Measurements from ENCODE around the gene SPA17. TPM values are rescaled to one million over a fixed set of nuclear protein-coding genes. Genes with fewer than 3 reads are reported as not detected.

The SPA17 gene
- 1 to 10 TPM; 2.3 to 5.5 (median 2.8) TPM for polyA plus RNA-seq

DNA sequence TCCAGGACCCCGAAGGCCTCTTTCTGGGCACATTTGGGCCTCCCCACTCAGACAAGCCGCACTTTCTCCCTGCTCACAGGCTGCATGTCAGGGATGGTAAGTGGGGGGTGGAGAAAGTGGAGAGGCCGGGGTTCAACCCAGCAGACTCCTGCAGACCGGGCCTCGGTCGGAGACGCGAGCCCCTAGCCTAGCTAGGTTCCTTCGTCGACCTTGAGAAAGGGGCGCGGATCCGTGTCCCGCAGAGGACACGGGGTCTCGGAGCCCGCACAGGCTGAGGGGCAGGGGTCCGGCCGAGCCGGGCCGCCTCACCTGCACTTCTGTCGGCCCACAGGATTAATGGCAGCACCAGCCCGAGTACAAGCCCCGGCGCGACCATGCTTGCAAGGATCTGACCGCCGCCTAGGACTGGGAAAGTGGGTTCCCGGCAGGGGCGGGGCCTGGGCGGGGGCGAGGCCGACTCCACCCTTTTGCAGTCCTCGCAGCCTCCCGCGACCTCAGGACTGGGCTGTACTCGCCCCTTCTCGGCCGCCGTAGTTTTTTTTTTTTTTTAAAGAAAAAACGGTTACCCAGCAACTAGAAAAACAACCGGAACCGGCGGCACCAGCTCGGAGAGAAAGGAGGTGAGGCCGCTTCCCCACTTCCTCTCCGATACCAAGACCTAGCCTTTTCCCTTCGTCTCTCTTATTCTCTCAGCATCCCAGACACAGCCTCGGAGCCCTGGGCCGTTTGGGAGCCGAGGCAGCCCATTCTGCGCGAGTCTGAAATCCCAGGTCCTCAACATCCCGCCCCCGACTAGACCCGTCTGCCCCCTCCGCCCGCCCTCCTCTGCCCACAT, at the start of gene SPA17, which contains the start of gene SIAE:
Gene SPA17 (plus strand): TSS at position 572 of the 835 bp plus-strand sequence. CDS start 1,361 bp downstream, outside the sequence.
Gene SIAE (minus strand): TSS at position 407 of the 835 bp plus-strand sequence. CDS start 31 bp downstream, at position 376.
- WGBS, 3 donors = 0% methylated on average over 57 to 58 of the region's 58 CpGs
- peak within 1 kb of the TSS; percentile 86 for H3K27ac ChIP-seq (ENCODE audit: low read depth, low read length)

DNA sequence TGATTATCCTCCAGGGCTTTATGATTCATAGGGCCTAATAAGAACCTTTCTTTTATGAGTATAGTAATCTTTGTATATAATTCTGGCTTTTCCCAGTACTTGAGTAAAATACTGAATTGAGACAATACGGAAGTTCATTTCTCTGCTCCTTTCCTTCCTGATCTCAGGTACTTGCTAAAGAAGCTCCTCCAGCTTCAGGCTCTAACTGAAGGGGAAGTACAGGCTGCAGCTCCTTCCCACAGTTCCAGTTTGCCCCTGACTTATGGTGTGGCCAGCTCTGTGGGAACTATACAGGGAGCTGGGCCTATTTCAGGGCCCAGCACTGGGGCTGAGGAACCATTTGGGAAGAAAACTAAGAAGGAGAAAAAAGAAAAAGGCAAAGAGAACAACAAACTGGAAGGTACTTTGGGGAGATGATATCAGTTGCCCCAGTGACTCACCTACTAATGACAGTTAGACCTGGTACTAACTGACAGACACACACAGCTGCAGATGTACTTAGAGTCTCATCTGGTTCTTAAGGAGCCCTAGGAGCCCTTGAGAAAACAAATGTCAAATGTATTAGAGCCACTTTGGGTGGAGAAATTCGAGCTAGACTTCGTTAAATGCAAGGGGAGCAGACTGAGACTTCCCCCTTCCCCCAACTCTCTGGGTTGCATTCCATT, 48.1 kb upstream of the SPA17 start:
- WGBS, 3 donors = 84 to 97% (median 89%) methylated on average over 3 of the region's 3 CpGs
- H3K27ac ChIP-seq (ENCODE audit: low read depth, low read length) = no peak overlapping the region

DNA sequence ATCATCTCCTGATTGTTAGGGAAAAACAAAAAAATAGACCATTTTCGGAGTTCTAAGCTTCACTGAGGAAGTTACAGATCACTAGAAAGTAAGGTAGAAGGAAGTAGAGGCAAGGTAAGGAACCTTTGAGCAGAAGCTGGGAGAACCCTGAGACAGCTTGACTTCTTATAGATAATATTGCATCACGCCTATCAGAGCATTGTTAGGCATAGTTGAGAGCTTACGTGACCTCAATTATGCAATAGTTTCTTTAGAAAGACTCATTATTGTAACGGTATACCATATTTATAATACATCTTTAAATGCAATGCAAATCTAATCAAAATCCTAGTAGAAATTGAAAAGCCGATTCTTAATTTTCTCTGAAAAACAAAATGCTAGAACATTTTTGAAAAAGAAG, 46.2 kb upstream of the SPA17 start:
- no peak overlapping the region for H3K27ac ChIP-seq (ENCODE audit: low read depth, low read length)
- WGBS, 3 donors = 67 to 92% (median 77%) methylated on average over 5 of the region's 5 CpGs

DNA sequence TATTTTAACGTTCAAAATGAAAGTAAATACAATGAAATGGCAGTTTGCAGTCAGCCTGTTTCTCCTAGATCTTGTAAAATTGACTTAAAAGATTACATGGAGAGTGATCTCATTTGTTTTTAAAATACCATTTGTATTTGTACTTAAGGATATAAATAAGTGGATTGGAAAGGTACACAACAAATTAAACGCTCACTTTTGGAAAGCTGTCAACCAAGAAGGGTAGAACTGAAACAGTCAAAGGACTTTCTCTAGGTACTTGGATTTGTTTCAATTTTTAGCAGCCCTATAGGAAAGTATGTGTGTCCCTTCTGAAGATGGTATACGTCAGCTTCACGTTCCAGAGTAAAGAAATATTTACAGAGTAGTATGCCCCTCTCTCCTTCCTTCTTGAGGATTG, 43.7 kb upstream of the SPA17 start:
- WGBS, 3 donors = 74 to 94% (median 91%) methylated on average over 4 of the region's 4 CpGs
- H3K27ac ChIP-seq (ENCODE audit: low read depth, low read length) = no peak overlapping the region

DNA sequence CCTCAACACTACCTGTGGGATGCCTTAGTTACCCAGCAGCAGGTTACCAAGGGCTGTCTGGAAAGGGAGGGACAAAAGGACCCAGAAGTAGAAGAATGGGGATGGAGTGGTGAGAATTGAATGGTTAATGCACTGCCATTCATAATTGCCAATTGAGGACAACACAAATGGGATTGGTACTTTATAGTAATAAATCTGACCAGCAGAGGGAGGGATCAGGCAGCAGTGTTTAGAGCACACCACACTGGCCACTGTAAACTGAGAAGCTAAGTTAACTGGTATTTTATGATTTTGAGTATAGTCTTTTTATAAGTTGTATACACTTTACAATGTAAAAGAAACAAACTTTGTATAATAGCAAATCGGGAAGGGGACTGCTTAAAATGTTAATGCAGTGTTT, 40.3 kb upstream of the SPA17 start:
- 90 to 95% (median 95%) methylated on average over 1 of the region's 1 CpG for WGBS, 3 donors
- H3K27ac ChIP-seq (ENCODE audit: low read depth, low read length) = no peak overlapping the region

DNA sequence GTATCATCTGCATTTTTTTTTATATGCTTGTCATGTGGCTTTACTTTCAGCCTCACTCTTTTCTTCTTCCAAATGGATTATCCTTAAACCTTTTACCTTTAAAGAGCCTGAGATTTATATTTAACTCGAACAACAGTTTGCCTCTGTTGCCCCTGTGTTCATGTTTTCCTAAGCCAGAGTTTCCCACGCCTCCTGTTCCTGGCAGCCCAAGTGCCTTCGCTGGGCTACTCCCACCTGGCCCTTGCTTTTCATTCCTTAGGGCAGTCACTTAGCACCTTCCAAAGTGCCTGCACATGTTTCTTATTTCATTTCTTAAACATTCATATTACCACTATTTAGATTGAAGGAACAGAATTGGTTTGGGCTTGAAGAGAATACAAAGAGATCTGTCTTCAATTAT, 37.8 kb upstream of the SPA17 start:
- H3K27ac ChIP-seq (ENCODE audit: low read depth, low read length) = no peak overlapping the region
- whole genome bisulfite sequencing, 3 donors = 59 to 89% (median 76%) methylated on average over 3 of the region's 3 CpGs

DNA sequence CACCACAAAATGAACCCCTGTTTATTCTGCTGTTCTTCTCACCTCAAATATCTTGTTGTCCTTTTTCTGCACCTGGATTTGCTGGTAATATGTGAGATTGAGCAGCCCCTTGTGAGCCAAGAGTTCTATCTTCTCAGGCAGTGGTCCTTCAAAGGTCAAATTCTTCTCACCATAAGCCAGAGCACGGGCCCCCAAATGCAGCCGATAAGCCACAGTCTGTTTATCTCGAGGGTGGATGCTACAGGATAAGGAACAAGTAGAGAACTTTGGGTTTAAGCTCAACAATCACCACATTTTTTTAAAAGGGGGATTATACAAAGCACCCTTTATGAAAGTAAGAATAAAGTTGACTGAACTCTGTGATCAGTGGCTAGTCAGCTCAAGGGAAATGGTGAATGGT, 35.2 kb upstream of the SPA17 start:
- WGBS, 3 donors = 81 to 92% (median 87%) methylated on average over 3 of the region's 3 CpGs
- H3K27ac ChIP-seq (ENCODE audit: low read depth, low read length) = no peak overlapping the region

DNA sequence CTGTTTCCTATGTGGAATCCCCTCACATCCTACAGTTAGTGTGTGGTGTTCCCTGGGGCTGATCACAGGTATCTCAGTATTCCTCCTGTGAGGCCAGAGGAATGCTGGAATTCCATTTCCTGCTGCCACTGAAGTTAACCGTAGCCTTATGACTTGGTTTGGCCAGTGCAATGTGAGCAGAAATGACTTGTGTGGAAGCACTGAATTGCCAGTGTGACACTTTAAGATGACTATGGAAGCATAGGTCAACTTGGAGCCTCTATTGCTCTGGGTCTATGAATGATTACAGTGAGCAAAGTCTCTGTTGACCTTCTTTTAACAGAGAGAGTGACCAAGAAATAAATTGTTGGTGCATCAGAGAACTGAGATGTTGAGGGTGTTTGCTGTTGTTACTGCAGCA, 34.5 kb upstream of the SPA17 start:
- H3K27ac ChIP-seq (ENCODE audit: low read depth, low read length) = no peak overlapping the region
- 81 to 89% (median 84%) methylated on average over 1 of the region's 1 CpG for WGBS, 3 donors

DNA sequence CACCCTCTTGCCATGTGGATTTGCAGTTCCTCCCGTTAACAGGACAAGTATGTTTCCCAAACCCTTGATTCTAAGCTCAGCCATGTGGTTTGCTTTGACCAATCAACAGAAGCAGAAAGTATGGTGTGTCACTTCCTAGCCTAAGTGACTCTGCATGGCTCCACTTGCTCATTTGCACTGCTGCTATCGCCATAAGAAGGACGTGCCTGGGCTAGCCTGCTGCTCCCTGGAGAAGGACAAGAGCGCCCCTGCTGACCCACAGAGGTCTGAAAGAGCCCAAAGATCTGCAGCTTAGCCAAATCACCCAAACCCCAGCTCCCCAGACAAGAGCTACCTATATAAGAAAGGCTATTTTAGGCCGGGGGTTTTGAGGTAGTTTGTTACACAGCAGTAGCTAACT, 33.0 kb upstream of the SPA17 start:
- no peak overlapping the region for H3K27ac ChIP-seq (ENCODE audit: low read depth, low read length)
- 84 to 97% (median 90%) methylated on average over 5 of the region's 5 CpGs for WGBS, 3 donors

DNA sequence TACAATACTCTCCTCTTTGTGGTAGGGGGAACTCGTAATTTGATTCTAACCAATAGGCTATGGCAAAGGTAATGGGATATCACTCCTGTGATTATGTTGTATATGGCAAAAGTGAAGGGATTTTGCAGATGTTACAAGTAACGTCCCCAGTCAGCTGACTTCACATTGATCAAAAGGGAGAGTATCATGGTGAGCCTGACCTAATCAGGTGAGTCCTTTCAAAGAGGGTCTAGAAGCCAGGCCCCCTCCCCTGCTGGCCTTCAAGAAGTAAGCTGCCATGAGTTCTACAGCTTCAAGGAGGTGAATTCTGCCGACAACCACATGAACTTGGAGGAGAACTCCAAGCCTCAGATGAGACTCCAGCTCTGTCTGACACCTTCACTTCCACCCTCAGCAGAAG, 31.1 kb upstream of the SPA17 start:
- no peak overlapping the region for H3K27ac ChIP-seq (ENCODE audit: low read depth, low read length)
- 90 to 95% (median 93%) methylated on average over 3 of the region's 3 CpGs for WGBS, 3 donors

DNA sequence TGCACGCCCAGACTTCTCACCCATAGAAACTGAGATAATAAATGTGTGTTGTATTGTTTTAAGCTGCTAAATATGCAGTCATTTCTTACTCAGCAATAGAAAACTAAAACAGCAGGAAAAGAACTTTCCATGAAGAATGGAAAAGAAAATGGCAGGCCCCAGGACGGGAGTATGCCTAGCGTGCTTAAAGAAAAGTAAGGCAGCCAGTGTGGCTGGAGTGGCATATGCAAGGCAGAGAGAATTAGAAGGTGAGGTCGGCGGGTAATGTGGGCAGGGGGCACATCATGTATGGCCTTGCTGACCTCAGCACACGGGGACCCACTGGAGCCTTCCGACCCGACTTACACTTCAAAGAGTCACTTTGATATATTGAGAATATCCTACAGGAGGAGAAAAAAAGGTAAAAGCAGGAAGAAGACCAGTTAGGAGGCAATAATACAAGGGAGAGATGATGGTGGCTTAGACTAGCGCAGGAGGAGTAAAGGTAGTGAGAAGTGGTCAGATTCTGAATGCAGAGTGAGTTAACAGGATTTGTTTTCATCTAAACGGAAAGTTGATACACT, 30.6 kb upstream of the SPA17 start:
- 80 to 91% (median 87%) methylated on average over 10 of the region's 10 CpGs for WGBS, 3 donors
- no peak overlapping the region for H3K27ac ChIP-seq (ENCODE audit: low read depth, low read length)

DNA sequence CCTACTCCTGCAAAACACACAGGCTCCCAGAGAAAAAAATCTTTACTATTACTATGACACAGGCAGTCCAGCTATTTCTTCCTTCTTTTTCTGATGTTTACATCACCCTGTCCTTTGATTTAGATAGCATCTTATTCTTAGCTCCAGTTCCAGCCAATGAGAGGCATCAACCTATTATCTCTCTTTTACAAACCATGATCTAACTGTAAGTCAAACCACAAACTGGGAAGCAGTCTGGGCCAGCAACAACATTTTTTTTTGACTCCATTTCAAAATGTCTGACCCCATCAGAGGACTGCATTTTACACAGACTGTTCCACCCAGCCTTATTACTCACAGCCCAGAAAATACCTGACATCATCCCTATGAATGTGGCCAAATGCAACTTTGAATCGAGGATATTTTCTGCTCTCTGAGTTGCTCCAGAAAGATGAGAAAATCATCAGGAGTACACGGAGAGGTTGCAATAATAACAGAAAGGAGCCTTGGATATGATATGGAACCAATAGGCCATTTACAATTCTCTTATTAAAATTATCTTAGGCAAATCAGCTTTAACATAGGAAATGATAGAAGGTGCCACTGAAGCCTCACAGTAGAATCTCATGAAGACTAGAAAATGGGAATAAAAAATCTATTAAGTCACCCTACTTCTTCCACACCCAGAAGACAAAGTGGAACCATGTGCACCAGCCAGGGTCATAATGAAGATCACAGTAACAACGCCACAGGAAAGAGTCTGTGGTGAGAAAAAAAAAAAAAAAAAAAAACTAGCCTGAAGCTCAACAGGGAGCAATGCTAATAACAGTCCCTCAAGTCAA, 29.9 kb upstream of the SPA17 start:
- 27 to 42% (median 31%) methylated on average over 3 of the region's 3 CpGs for WGBS, 3 donors

DNA sequence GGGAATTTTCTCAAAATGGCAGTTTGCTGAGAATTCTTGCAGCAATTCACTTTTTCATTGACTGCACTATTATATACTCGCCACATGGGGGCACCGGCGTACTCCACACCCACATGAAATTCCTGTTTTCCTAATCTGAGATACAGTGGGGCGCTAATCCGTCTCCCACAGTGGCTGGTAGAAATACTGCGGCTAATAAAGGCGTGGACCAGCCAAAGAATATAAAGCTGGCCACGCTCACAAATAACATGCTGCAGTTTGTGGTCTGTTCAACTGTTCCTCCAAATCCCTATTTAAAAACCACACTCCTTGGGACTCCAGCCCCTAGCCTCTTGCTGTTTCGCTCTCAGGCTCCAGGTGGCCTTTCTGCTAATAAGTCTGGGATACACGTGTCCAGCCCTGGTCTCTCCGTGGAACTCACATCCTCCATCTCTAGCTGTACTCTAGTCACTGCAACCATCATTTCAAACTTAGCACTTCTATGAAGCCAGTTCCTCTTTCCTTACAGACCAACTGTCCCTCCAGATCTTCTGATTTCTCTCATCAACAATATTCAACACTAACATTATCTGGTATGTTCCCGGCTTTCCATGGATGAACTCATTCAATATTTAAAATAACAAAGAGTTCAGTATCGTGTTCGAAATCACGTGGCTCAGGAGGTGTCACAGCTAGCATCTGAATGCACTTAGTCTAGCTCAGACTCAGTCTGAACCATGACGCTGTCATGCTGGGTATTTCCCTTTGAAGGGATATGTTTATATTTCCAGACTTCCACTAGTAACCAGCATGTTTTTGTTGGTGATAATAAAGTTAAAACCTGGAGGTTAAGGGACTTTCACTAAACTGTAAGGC, 29.1 kb upstream of the SPA17 start:
- H3K27ac ChIP-seq (ENCODE audit: low read depth, low read length) = no peak overlapping the region
- WGBS, 3 donors = 18 to 28% (median 26%) methylated on average over 16 of the region's 16 CpGs

More for the DNA sequence above, 29.9 kb upstream of the SPA17 start:
- no peak overlapping the region for H3K27ac ChIP-seq (ENCODE audit: low read depth, low read length)

DNA sequence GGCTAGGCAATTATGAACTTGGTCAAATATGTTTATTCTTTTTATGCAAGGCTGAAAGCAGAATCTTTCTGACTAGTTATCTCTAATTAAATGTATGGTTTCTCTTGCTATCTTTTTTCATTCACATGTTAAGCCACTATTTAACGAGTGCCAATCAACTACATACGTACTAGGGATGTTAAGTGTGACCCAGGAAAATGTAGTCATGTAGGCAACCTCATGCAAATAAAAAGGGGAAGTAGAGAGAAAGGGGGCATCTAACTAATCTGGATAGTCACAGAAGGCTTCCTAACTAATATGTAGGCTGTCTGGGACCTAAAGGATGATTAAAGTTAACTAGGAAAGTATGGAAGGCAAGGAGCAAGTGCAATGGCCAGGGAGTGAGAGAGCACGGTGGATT, 27.6 kb upstream of the SPA17 start:
- 79 to 85% (median 82%) methylated on average over 3 of the region's 3 CpGs for WGBS, 3 donors
- no peak overlapping the region for H3K27ac ChIP-seq (ENCODE audit: low read depth, low read length)

DNA sequence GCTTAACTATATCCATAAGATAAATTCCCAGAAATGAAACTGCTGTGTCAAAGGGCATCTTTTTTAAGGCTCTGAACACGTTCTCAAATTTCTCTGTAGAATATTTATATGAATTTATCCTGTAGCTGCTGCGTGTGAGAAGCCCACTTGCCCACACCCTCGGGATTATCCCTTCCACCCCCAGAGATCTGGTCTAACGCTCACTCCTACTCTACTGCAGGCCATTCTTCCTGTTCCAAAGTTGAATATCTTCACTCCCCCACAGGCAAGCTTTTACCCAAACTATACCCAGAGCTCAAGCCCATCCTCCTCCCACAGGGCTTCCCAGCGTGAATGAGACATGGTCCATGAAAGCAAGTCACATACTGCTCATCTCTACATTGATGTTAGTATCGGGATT, 25.1 kb upstream of the SPA17 start:
- 71 to 81% (median 79%) methylated on average over 6 of the region's 6 CpGs for WGBS, 3 donors
- no peak overlapping the region for H3K27ac ChIP-seq (ENCODE audit: low read depth, low read length)

DNA sequence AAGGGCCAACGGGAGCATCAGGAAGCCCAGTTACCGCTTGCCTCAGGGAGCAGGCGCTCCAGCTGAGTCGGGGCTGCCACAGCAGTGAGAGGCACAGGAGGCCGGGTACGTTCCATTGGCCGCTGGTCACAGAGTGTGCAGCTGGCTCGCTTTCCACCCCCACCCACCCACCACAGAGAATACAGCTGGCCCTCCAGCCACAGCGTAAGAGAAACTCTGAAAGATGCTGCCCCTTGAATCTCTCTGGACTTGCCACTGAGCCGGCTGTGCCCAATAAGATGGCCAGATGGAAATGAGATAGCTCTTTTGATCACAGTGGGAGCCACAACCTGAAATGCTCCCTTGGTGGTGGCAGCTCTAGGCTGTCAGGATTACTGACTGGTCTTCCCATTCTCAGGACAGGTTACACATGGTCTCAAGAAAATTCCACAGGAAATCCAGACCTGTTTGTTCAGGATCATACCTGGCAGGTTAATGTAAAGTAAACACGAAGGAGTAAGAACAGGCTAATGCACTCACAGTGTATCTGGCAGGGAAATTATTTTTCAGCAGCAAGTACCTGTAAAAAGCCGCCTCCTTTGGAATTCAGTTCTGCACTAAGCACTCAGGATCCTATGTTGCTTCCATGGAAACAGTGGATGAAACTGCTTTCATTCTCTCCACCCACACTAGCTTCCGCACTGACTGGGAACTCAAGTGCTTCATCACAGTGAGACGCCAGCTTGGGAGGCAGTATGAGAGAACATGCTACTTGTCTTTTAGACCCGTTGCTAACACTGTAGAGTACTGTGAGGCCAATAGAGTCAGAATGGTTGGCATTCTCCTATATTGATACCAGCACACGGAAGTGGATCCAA, 16.7 kb upstream of the SPA17 start:
- H3K27ac ChIP-seq (ENCODE audit: low read depth, low read length) = no peak overlapping the region
- 77 to 79% (median 78%) methylated on average over 16 of the region's 16 CpGs for WGBS, 3 donors

DNA sequence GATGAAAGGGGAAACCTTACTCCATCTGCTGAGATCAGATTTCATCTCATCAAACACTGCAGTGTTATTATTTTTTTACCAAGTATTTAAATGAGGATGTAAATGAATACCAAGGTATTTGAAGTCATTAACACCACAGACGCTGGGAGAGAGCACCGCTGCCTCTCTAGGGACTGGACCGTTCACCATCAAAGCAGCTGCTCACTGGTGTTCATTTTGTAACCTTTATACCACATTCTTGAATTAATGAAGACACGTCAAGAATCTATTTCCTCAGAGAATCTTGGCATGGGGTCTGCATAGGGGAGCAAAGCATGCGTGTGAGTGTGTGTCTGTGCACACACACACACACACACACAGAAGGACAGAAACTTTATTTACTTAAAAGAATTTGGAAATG, 15.8 kb upstream of the SPA17 start:
- H3K27ac ChIP-seq (ENCODE audit: low read depth, low read length) = no peak overlapping the region
- WGBS, 3 donors = 74 to 85% (median 79%) methylated on average over 5 of the region's 5 CpGs

Data from adipose tissue (tissue), 3 donors.